HG02943 (cell line): Measurements from ENCODE around the gene MLX.
"Not testable (repeated sequence)": the region's sequence is repeated elsewhere in the genome, so short reads cannot be mapped to it uniquely, and the experiment has no call there.

Experiments
- ATAC-seq: cut with Tn5 transposase; IDR thresholded peaks from one replicate; pipeline ENCODE4 v1.9.1; 2021; ENCODE audit warnings: mild to moderate bottlenecking, low read depth, moderate library complexity; ENCODE audit not compliant: unreplicated experiment

The MLX gene

GRCh38 chr17:42554250-42555121 lies 12.4 kb upstream of the MLX start:
- ATAC-seq, result peak; percentile 72

DNA sequence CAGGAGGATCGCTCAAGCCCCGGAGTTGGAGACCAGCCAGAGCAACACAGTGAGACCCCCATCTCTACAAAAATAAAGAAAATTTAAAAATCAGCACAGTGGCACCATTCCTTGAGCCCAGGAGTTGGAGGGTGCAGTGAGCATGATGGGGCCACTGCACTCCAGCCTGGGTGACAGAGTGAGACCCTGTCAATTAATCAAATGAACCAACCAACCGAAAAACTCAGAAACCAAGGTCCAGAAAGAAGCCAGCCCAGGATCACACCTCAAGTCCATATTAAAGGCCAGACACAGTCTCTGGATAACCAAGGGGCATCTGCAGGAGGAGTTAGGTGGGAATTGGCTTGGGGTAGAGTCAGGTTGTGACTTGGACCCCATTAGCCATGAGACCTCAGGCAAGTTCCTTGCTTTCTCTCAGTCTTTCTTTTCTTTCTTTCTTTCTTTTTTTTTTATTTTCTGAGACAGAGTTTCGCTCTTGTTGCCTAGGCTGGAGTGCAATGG lies 11.7 kb upstream of the MLX start:
- ATAC-seq, result no peak

DNA sequence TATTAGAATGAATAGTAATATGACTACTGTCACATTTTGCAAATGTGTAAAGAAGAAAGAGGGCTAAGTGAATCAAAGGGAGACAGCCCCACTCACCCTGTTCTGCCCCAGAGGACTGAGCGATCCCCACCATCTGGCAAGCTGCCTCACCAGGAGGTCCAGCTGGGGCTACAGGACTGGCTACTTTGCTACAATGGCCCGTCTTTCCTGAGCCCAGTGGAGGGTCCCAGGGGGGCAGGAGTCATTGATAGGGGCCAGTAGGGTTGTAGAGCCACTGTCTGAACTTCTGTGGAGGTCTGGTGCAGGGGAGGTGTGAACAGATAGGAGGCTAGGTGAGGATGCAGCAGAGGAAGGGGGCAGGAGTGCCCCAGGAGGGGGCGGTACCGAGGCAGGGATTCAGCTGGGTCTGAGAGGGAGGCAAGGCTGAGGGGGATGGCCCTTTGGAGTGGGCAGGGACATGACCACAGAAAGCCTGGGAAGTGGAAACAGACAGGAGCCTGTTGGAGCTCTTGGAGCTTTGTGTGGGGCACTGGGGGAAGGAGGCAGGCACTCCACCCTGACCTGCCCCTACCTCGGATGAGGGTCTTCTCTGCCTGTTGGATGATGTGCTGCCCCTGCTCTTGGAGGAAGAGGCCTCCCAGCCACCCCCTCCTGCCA lies 10.8 kb upstream of the MLX start:
- ATAC-seq, result not testable (repeated sequence)

DNA sequence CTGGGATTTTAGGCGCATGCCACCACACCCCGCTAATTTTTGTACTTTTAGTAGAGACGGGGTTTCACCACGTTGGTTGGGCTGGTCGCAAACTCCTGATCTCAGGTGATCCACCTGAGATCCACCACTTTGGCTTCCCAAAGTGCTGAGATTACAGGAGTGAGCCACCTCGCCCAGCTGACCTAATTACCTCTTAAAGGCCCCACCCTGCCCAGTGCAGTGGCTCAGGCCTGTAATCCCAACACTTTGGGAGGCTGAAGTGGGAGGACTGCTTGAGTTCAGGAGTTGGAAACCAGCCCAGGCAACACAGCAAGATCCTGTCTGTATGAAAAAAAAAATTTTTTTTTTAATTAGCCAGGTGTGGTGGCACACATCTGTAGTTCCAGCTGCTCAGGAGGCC lies 7.8 kb upstream of the MLX start:
- no peak for ATAC-seq

DNA sequence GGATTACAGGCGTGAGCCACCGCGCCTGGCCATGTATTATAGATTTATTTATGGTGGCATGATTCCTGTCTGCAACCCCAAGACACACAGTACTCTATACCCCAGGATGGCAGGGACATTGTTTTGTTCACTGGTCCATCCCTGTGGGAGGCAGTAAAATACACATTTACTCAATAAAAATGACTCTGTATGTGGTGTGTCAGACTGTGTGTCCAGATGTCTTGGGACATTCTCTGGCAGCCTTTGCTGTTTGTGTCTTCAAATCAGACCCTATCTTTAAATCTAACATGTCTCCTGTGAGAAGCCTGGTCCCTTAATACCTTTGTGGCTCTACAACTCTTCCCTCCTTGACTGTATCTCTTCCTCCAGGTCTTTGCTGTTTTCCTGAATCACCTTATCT lies 6.7 kb upstream of the MLX start:
- no peak for ATAC-seq

GRCh38 chr17:42561897-42562387 lies 5.0 kb upstream of the MLX start, which contains the start of gene COASY:
Gene COASY, plus strand, starts transcription at chr17:42562148. Its CDS starts 475 bp downstream, at chr17:42562623.
- peak; percentile 47 for ATAC-seq

DNA sequence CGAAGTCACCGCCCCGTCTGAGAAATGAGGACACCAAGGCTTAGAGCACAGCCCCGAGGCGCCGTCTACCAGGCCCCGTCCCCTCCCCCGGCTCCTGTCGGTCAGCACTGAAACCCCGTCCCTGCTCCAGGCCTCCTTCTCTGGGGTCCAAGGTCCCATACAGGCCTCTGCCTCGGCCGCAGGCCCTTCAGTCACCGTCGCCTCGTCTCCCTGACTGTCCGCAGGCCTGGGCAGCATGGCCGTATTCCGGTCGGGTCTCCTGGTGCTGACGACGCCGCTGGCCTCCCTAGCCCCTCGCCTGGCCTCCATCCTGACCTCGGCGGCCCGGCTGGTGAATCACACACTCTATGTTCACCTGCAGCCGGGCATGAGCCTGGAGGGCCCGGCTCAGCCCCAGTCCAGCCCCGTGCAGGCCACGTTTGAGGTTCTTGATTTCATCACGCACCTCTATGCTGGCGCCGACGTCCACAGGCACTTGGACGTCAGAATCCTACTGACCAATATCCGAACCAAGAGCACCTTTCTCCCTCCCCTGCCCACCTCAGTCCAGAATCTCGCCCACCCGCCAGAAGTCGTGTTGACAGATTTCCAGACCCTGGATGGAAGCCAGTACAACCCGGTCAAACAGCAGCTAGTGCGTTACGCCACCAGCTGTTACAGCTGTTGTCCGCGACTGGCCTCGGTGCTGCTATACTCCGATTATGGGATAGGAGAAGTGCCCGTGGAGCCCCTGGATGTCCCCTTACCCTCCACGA lies 4.3 kb upstream of the MLX start:
- ATAC-seq, result no peak

GRCh38 chr17:42563143-42563509 lies 3.8 kb upstream of the MLX start:
- no peak for ATAC-seq

GRCh38 chr17:42563543-42563942 lies 3.4 kb upstream of the MLX start:
- no peak for ATAC-seq

DNA sequence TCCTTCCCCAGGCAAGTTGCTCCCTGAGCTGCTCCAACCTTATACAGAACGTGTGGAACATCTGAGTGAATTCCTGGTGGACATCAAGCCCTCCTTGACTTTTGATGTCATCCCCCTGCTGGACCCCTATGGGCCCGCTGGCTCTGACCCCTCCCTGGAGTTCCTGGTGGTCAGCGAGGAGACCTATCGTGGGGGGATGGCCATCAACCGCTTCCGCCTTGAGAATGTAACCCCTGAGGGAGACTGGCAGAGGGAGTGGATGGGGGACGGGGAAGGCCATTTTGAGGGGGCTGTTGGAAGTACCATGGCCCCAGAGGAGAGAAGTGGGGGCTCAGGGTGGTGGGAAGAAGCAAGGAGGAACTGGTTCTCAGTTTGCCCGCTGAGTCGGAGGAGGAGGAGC lies 3.0 kb upstream of the MLX start:
- no peak for ATAC-seq

- no peak for ATAC-seq
Observed at GRCh38 chr17:42564815-42565522, 1.9 kb upstream of the MLX start.

DNA sequence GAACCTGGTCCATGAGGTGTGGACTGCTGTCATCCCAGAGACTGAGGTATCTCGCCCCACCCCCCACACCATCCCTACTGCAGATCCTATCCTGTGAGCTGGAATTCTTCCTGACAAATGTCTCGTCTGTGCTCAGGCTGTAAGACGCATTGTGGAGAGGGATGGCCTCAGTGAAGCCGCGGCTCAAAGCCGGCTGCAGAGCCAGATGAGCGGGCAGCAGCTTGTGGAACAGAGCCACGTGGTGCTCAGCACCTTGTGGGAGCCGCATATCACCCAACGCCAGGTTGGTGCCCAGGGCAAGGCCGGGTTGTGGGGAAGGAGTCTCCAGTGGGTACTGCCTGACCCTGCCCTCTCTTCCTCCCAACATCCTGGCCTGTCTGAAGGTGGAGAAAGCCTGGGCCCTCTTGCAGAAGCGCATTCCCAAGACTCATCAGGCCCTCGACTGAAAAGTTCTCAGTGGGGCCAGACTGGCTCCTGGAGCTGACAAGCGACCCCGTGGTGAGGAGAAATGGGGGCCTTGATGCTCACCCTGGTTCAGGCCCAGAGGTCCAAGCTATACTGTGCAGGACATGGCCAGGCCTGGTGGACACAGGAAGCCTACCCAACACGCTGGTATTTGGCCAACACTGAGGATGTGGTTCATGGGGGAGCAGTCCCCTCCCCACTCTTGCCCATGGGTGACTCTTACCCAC lies 1.2 kb upstream of the MLX start:
- ATAC-seq, result no peak

DNA sequence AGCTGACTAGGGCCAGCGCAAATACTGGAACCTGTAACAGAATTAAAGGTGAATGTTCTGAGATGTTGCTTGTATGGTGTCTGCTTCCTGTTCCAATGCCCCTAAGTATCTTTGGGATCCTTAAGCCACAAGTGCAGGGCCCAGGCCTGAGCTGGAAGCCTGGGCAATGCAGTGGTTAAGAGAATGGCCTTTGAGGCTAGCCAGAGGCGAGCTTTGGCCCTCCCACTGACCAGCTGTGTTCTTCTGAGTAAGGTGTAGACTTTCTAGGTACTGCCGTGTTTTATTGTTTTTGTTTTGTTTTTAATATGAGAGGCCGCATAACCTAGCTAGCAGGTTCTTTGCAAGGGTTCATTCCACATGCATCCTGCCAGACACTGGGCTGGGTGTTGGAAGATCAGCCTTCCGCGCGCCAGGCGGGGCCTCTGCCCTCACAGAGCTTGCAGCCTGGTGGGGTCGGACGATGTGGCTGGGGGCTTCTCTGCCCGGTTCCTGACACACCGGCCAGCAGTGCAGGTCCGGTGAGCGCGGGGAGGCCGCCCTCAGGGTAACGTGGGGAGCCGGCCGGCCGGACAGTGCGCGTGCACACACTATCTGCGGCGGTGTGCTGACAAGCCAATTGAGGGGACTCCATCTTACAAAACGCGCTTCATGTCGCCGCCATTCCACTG lies 551 bp upstream of the MLX start:
- no peak for ATAC-seq

DNA sequence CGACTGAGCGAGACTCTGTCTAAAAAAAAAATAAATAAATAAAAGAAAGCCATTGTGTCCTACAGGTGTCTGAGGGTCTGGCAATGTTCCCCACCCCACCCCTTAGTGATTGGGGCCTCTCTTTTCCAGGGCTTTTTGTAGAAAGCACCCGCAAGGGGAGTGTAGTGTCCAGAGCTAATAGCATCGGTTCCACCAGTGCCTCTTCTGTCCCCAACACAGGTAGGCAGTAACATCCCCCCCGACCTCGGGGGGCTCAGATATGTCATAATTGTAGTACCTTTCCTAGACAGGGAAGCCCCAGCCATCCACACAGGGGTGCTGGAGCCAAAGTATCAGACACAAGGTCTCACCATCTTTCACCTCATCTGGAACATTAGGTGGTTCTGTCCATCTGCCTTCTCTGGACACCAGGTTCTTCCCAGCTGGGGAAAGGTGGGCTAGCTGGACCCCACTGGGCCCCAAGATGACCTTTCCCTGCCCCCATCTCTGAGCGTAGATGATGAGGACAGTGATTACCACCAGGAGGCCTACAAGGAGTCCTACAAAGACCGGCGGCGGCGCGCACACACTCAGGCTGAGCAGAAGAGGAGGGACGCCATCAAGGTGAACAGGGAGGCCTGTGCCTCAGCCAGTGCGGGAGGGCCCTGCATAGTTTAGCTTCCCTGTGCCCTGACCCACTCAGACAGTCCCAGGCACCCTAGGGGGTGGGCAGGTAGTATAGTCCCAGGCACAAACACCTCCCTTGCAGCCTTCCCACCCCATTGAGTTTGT lies 1.6 kb downstream of the MLX start:
- no peak for ATAC-seq

DNA sequence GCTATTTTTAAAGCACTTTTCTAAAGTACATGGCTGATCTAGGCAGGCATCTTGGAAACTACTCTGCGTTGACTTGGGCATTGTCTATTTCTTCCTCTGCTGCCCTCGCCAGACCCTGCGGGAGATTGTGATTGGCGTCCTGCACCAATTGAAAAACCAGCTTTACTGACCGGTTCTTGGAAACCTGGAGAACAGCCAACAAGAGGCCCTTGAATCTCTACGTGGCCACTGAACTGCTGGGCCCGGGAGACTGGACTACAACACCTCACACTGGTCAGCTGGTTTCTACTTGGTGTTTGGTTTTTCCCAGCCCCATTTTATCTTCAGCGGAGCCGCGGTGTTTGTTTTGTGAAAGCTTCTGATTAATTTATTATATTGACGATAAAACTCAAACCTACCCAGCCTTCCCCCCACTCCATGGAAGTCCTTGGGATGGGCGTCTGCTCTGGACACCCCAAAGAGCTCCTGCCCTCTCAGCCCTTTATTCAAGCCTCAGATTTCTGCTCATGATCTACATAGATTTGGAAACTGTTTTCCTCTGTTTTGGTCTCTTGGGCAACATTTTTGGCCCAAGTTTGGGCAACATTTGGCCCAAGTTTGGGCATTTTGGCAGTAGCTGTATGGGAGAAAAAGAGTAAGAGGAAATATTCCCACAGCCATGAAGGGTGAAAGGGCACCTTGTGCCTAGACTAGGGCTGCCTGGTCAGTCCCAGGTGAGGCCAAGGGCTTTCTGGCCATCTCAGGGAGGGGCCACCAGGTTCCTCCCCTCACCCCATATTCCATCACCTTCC lies 4.7 kb downstream of the MLX start:
- ATAC-seq, result no peak

GRCh38 chr17:42573095-42573494 lies 6.2 kb downstream of the MLX start:
- ATAC-seq, result no peak

GRCh38 chr17:42574463-42574862 lies 7.6 kb downstream of the MLX start:
- no peak for ATAC-seq

GRCh38 chr17:42577140-42577531 lies 10.2 kb downstream of the MLX start:
- no peak for ATAC-seq
